Endothelial cell (in vitro differentiated cells): ENCODE results near the gene DOCK11. TPM values are rescaled to one million over a fixed set of nuclear protein-coding genes. Genes with fewer than 3 reads are reported as not detected.
"Not testable (repeated sequence)": the region's sequence is repeated elsewhere in the genome, so short reads cannot be mapped to it uniquely, and the experiment has no call there.

ENCODE experiments used
- DNase-seq: peaks from one replicate; pipeline ENCODE4 v3.0.0; 2021; ENCODE audit warnings: low spot score
- H3K27ac Mint-ChIP-seq: one replicate; pipeline ENCODE4 v1.8.0; 2021; ENCODE audit warnings: mixed read lengths, inconsistent platforms; ENCODE audit not compliant: unreplicated experiment
- H3K27me3 Mint-ChIP-seq: one replicate; pipeline ENCODE4 v1.8.0; 2021; ENCODE audit warnings: mild to moderate bottlenecking, moderate library complexity, mixed read lengths, inconsistent platforms; ENCODE audit not compliant: unreplicated experiment
- H3K36me3 Mint-ChIP-seq: one replicate; pipeline ENCODE4 v1.8.0; 2021; ENCODE audit warnings: mild to moderate bottlenecking, low read depth, mixed read lengths, inconsistent platforms; ENCODE audit not compliant: unreplicated experiment
- H3K4me1 Mint-ChIP-seq: one replicate; pipeline ENCODE4 v1.8.0; 2021; ENCODE audit warnings: mild to moderate bottlenecking, mixed read lengths, inconsistent platforms; ENCODE audit not compliant: unreplicated experiment
- H3K4me3 Mint-ChIP-seq: one replicate; pipeline ENCODE4 v1.8.0; 2021; ENCODE audit warnings: mild to moderate bottlenecking, mixed read lengths, inconsistent platforms; ENCODE audit not compliant: unreplicated experiment
- H3K9me3 Mint-ChIP-seq: one replicate; pipeline ENCODE4 v1.8.0; 2021; ENCODE audit warnings: mixed read lengths, inconsistent platforms; ENCODE audit not compliant: unreplicated experiment
- CTCF ChIP-seq: fragments of 200-600 bp; sonication (generic); IDR thresholded peaks from one replicate; pipeline ENCODE4 v1.5.0; 2021; ENCODE audit warnings: antibody characterized with exemption; ENCODE audit not compliant: unreplicated experiment
- total RNA-seq: library from RNA; stranded (reverse); fragmentation: NEBNext Ultra II Directional; extraction: Animal tissue kit (Norgen Biotek cat#: 25700); gene quantifications from one replicate; pipeline ENCODE4 v1.2.1, GENCODE V29; 2021; ENCODE audit not compliant: unreplicated experiment

The DOCK11 gene
- total RNA-seq, 1 donor from 2014 or later, result 10.9 TPM

GRCh38 chrX:118484216-118484903 is 11.3 kb upstream of the DOCK11 start:
- TF ChIP-seq CTCF, result no peak
- DNase-seq, result no peak
- Mint-ChIP-seq H3K4me3 (no peak overlapping the region), H3K27me3 (peaks cover 2% of the 10 kb centered on the region), H3K27ac (no peak overlapping the region), H3K4me1 (no peaks in the 10 kb centered on the region), H3K36me3 (no peaks in the 10 kb centered on the region), H3K9me3 (no peaks in the 10 kb centered on the region)

GRCh38 chrX:118486693-118487092 is 8.9 kb upstream of the DOCK11 start:
- not testable (repeated sequence) for DNase-seq, H3K4me1 Mint-ChIP-seq

GRCh38 chrX:118493016-118493415 is 2.6 kb upstream of the DOCK11 start:
- no peak overlapping the region for H3K27ac Mint-ChIP-seq
- H3K9me3 Mint-ChIP-seq, result no peaks in the 10 kb centered on the region
- no peak overlapping the region for H3K4me3 Mint-ChIP-seq
- H3K27me3 Mint-ChIP-seq, result peaks cover 5% of the 10 kb centered on the region
- no peak for TF ChIP-seq CTCF
- no peaks in the 10 kb centered on the region for H3K36me3 Mint-ChIP-seq
- DNase-seq, result no peak
- H3K4me1 Mint-ChIP-seq, result peaks cover 4% of the 10 kb centered on the region

More at GRCh38 chrX:118486693-118487092, 8.9 kb upstream of the DOCK11 start:
- H3K9me3 Mint-ChIP-seq, H3K4me3 Mint-ChIP-seq, H3K27me3 Mint-ChIP-seq, H3K27ac Mint-ChIP-seq, H3K36me3 Mint-ChIP-seq: not testable (repeated sequence)

GRCh38 chrX:118493653-118494297 is 1.8 kb upstream of the DOCK11 start:
- no peak for DNase-seq
- Mint-ChIP-seq H3K36me3 (no peaks in the 10 kb centered on the region), H3K27me3 (peaks cover 5% of the 10 kb centered on the region), H3K9me3 (no peaks in the 10 kb centered on the region), H3K4me1 (peaks cover 4% of the 10 kb centered on the region), H3K4me3 (no peak overlapping the region), H3K27ac (no peak overlapping the region)
- TF ChIP-seq CTCF, result no peak

- H3K9me3 Mint-ChIP-seq, result no peaks in the 10 kb centered on the region
- H3K27me3 Mint-ChIP-seq, result peaks cover 5% of the 10 kb centered on the region
- peaks cover 4% of the 10 kb centered on the region for H3K4me1 Mint-ChIP-seq
- no peaks in the 10 kb centered on the region for H3K36me3 Mint-ChIP-seq
- peak overlapping the region; percentile 89 for H3K4me3 Mint-ChIP-seq
- DNase-seq, result peak; percentile 15
- no peak for TF ChIP-seq CTCF
- H3K27ac Mint-ChIP-seq, result no peak overlapping the region
These were observed 545 bp downstream of the DOCK11 start for GRCh38 chrX:118495958-118496762.
